SK-N-SH (cell line): Measurements from ENCODE around the gene MTHFD1L. TPM values are rescaled to one million over a fixed set of nuclear protein-coding genes. Genes with fewer than 3 reads are reported as not detected.

Experiments
- CTCF ChIA-PET: fragments of 300-600, 350-600 bp; formaldehyde crosslinking; extraction: SDS; loops from one replicate; lab custom pipeline; 2021; lab: Yijun Ruan, JAX
- POLR2A ChIA-PET: fragments of 350-600 bp; sonication (Branson Sonifier 250); formaldehyde crosslinking; extraction: SDS; loops from one replicate; lab custom pipeline; 2020; ENCODE audit warnings: antibody characterized with exemption, inconsistent platforms; lab: Yijun Ruan, JAX
- DNase-seq: peaks from one replicate; pipeline ENCODE4 v3.0.0; 2012
- H2AFZ ChIP-seq: fragments of 200-600 bp; sonication (generic); 2 replicates; pipeline ENCODE4 v1.8.1; 2016; ENCODE audit warnings: antibody characterized with exemption, mild to moderate bottlenecking, low read depth
- H3F3A ChIP-seq: fragments of 200-600 bp; sonication (generic); replicated peaks from 2 replicates; pipeline ENCODE3; 2016; ENCODE audit warnings: antibody characterized with exemption, mild to moderate bottlenecking; ENCODE audit not compliant: insufficient read depth
- H3K27ac ChIP-seq, 2 experiments: fragments of 200-500 bp in 1 of 2; fragments of 200-600 bp in 1 of 2; sonication (Bioruptor generic) in 1 of 2; sonication (generic), shearing (Covaris generic) in 1 of 2; 2 replicates each; pipeline versions ENCODE4 v1.5.1 to v1.6.1; 2014 to 2016; ENCODE audit warnings: low read depth in 2 of 2, inconsistent platforms in 1 of 2, low read length in 1 of 2, mild to moderate bottlenecking in 1 of 2, mixed read lengths in 1 of 2
- H3K27me3 ChIP-seq: fragments of 200-600 bp; sonication (generic), shearing (Covaris generic); 2 replicates; pipeline ENCODE4 v1.6.1; 2016; ENCODE audit warnings: mixed run types; ENCODE audit not compliant: insufficient read depth
- H3K36me3 ChIP-seq, 2 experiments: fragments of 200-500 bp in 1 of 2; fragments of 200-600 bp in 1 of 2; sonication (Bioruptor generic) in 1 of 2; sonication (generic) in 1 of 2; replicated peaks in 1 of 2; 2 replicates each; pipeline versions ENCODE3 to v1.5.1; 2014 to 2016; ENCODE audit warnings: low read length in 1 of 2, mild to moderate bottlenecking in 1 of 2; ENCODE audit not compliant: insufficient read depth in 2 of 2, control insufficient read depth in 1 of 2
- H3K4me1 ChIP-seq, 2 experiments: fragments of 200-500 bp in 1 of 2; fragments of 200-600 bp in 1 of 2; sonication (Bioruptor generic) in 1 of 2; sonication (generic), shearing (Covaris generic) in 1 of 2; 2 replicates each; pipeline versions ENCODE4 v1.5.1 to v1.6.1; 2014 to 2016; ENCODE audit warnings: low read depth in 1 of 2, low read length in 1 of 2, mixed run types in 1 of 2; ENCODE audit not compliant: insufficient read depth in 2 of 2, control insufficient read depth in 1 of 2
- H3K4me2 ChIP-seq: fragments of 200-600 bp; sonication (generic), shearing (Covaris generic); 2 replicates; pipeline ENCODE4 v1.6.1; 2017; ENCODE audit warnings: mixed run types
- H3K4me3 ChIP-seq, 2 experiments: fragments of 200-500 bp in 1 of 2; fragments of 200-600 bp in 1 of 2; sonication (Bioruptor generic) in 1 of 2; sonication (generic), shearing (Covaris generic) in 1 of 2; 2 replicates each; pipeline versions ENCODE4 v1.5.1 to v1.8.1; 2014 to 2016; ENCODE audit warnings: low read depth in 2 of 2, inconsistent platforms in 1 of 2, low read length in 1 of 2, mild to moderate bottlenecking in 1 of 2, mixed read lengths in 1 of 2, moderate library complexity in 1 of 2
- H3K79me2 ChIP-seq: fragments of 200-600 bp; sonication (generic); 2 replicates; pipeline ENCODE4 v1.8.1; 2017; ENCODE audit warnings: mild to moderate bottlenecking; ENCODE audit not compliant: insufficient read depth
- H3K9ac ChIP-seq: fragments of 200-600 bp; sonication (generic); 2 replicates; pipeline ENCODE4 v1.6.1; 2017; ENCODE audit warnings: mixed run types
- H3K9me2 ChIP-seq: fragments of 200-600 bp; sonication (generic); 2 replicates; pipeline ENCODE4 v1.6.1; 2017; ENCODE audit warnings: mixed run types
- H3K9me3 ChIP-seq: fragments of 200-600 bp; sonication (generic); 2 replicates; pipeline ENCODE4 v1.6.1; 2017; ENCODE audit warnings: mixed run types, mild to moderate bottlenecking, moderate library complexity
- H4K20me1 ChIP-seq: fragments of 200-600 bp; sonication (generic); 2 replicates; pipeline ENCODE4 v1.6.1; 2017; ENCODE audit warnings: mild to moderate bottlenecking, mixed run types; ENCODE audit not compliant: insufficient read depth
- CHD2 ChIP-seq: fragments of 150-350 bp; IDR thresholded peaks from 2 replicates; pipeline ENCODE4 v1.6.1; 2018; ENCODE audit warnings: low read length; ENCODE audit not compliant: partially characterized antibody
- EP300 ChIP-seq, 2 experiments: IDR thresholded peaks; 2 replicates each; pipeline versions ENCODE4 v1.4.0 to v1.6.1; 2012; ENCODE audit warnings: borderline replicate concordance in 1 of 2, low read depth in 1 of 2, low read length in 1 of 2
- FOSL2 ChIP-seq: IDR thresholded peaks from 2 replicates; pipeline ENCODE4 v1.4.0; 2012; ENCODE audit warnings: low read depth, mild to moderate bottlenecking, moderate library complexity, borderline replicate concordance
- JUND ChIP-seq: IDR thresholded peaks from 2 replicates; pipeline ENCODE4 v1.4.0; 2012
- MAX ChIP-seq: IDR thresholded peaks from 2 replicates; pipeline ENCODE4 v1.4.0; 2012; ENCODE audit warnings: low read depth
- POLR2AphosphoS5 ChIP-seq: IDR thresholded peaks from 2 replicates; pipeline ENCODE4 v1.6.1; 2012; ENCODE audit warnings: low read depth, low read length
- RAD21 ChIP-seq: IDR thresholded peaks from 2 replicates; pipeline ENCODE4 v1.6.1; 2012; ENCODE audit warnings: mild to moderate bottlenecking, low read length
- RCOR1 ChIP-seq: fragments of 150-350 bp; IDR thresholded peaks from 2 replicates; pipeline ENCODE4 v1.6.1; 2017; ENCODE audit warnings: antibody characterized with exemption, low read length
- RFX5 ChIP-seq: IDR thresholded peaks from 2 replicates; pipeline ENCODE4 v1.6.1; 2012; ENCODE audit warnings: mild to moderate bottlenecking, improper control_type of control experiment, low read length
- USF2 ChIP-seq: fragments of 150-350 bp; IDR thresholded peaks from 2 replicates; pipeline ENCODE4 v1.6.1; 2017; ENCODE audit warnings: antibody characterized with exemption, low read length, low read depth, borderline replicate concordance
- YY1 ChIP-seq: IDR thresholded peaks from 2 replicates; pipeline ENCODE4 v1.4.0; 2012; ENCODE audit warnings: low read depth, mild to moderate bottlenecking
- WGBS: methylation state at CpG from one replicate; pipeline ENCODE4 v1.1.6; 2017; ENCODE audit warnings: low lambda C conversion rate; 5-methylcytosine and 5-hydroxymethylcytosine counted together
- polyA plus RNA-seq, 3 experiments: library from polyadenylated mRNA; depleted of rRNA; stranded (reverse); fragments of >200 nt; gene quantifications; 2 replicates each; pipeline ENCODE4 v1.2.3, GENCODE V29; 2012
- TF ChIP-seq, protein P1 (sequence below): IDR thresholded peaks from 2 replicates; pipeline ENCODE4 v1.4.0; 2012; ENCODE audit warnings: low read depth, borderline replicate concordance

The MTHFD1L gene
- polyA plus RNA-seq, 1 of the 3 experiments (the other 2 are of a cell fraction): 37.0 TPM

DNA sequence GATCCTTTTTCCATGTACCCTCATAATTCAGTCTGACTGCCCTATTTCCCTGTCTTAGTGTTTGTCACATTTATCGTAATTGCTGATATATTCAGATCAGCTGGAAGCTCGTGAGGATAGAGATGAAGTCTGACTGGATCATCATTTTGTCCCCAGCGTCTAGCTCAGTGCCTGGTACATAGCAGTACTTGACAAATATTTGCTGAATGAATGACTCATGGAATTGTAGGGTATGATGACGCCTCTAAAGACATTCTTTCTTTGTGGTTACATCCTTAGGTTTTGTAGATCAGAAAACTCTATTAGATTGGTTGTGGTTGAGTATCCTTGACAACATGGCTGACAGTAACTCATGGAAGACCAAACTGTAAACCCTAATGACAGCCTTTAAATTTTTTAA, 68.9 kb downstream of the MTHFD1L start:
- no peak overlapping the region for H3K9ac ChIP-seq
- TF ChIP-seq YY1 (no peak), RFX5 (no peak), EP300 (IDR thresholded peaks at IDR 0.05; ENCODE audit: borderline replicate concordance in 1 of 2, low read depth in 1 of 2, low read length in 1 of 2) (no peak), RAD21 (no peak), FOSL2 (no peak), MAX (no peak), RCOR1 (no peak), JUND (no peak), USF2 (no peak), POLR2AphosphoS5 (no peak)
- TF ChIP-seq, all 33 proteins: peak for 0
- H3K4me2 ChIP-seq: no peak overlapping the region
- peaks cover 12% of the 10 kb centered on the region for H3F3A ChIP-seq
- DNase-seq: no peak
- H3K27ac ChIP-seq: peak overlapping the region in 1 of 2 experiments; percentile 41; a peak in 2 of 4 replicates
- no peaks in the 10 kb centered on the region for H3K27me3 ChIP-seq
- H3K4me1 ChIP-seq: peaks cover 0 to 7% of the 10 kb centered on the region in 2 experiments; a peak in 3 of 4 replicates
- CTCF ChIA-PET: interaction anchor here (1.2 to 1.3 kb wide), 2 partner anchors 42 to 117 kb away, joined by 3 to 4 read pairs; no protein-coding TSS in a partner anchor
- 78% methylated on average over 4 of the region's 4 CpGs for WGBS
- no peaks in the 10 kb centered on the region for H3K9me3 ChIP-seq
- POLR2A ChIA-PET: no interaction called here
- peaks cover 35 to 63% of the 10 kb centered on the region in 2 experiments for H3K36me3 ChIP-seq
- no peaks in the 10 kb centered on the region for H3K9me2 ChIP-seq
- no peaks in the 10 kb centered on the region for H4K20me1 ChIP-seq
- no peaks in the 10 kb centered on the region; the same call in 1 of the 2 replicates for H3K79me2 ChIP-seq
- H3K4me3 ChIP-seq: no peak overlapping the region
- no peak overlapping the region for H2AFZ ChIP-seq

DNA sequence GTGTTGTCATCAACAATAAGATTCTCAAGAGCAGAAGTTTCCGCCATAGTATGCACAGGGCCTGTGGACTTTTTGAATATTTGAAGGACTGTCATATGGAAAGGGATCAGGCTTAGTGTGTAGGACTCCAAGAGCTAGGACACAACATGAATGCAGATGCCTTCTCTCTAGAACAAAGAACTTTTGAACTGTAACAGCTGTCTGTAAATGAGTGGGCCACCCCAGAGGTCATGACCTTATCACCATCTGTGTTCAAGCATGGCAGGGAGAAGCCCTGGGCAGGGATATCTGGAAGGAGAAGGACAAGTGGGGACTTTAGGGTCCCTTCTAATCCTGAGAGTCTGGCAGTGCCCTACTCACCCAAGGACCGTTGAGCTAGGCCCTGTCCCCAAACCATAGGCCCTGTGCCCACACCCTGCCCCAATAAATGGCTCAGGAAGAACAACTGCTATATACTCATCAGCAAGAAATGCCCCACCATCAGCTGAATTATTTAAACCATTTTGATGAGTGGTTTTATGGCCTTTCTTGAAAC, 70.6 kb downstream of the MTHFD1L start:
- Histone ChIP-seq H3K9ac (no peak overlapping the region), H3K79me2 (no peaks in the 10 kb centered on the region; the same call in 1 of the 2 replicates), H3K9me2 (no peaks in the 10 kb centered on the region), H3K9me3 (no peaks in the 10 kb centered on the region), H3K36me3 (peaks cover 33 to 61% of the 10 kb centered on the region in 2 experiments), H3K27me3 (no peaks in the 10 kb centered on the region), H3K4me1 (peaks cover 1 to 4% of the 10 kb centered on the region in 2 experiments; a peak in 3 of 4 replicates), H3K4me2 (no peak overlapping the region), H3F3A (peaks cover 5% of the 10 kb centered on the region), H4K20me1 (no peaks in the 10 kb centered on the region), H3K4me3 (no peak overlapping the region), H2AFZ (no peak overlapping the region), H3K27ac (no peak overlapping the region)
- ChIA-PET CTCF (interaction anchor here (1.3 to 2.1 kb wide), 3 partner anchors 78 to 399 kb away, joined by 3 to 4 read pairs (median 3); no protein-coding TSS in a partner anchor), POLR2A (interaction anchor here (1.1 kb wide), 1 partner anchor 22 kb away, joined by 3 read pairs; no protein-coding TSS in a partner anchor)
- DNase-seq: no peak
- 100% methylated on average over 2 of the region's 2 CpGs for WGBS
- no peak for TF ChIP-seq CHD2
- TF ChIP-seq, protein P1, sequence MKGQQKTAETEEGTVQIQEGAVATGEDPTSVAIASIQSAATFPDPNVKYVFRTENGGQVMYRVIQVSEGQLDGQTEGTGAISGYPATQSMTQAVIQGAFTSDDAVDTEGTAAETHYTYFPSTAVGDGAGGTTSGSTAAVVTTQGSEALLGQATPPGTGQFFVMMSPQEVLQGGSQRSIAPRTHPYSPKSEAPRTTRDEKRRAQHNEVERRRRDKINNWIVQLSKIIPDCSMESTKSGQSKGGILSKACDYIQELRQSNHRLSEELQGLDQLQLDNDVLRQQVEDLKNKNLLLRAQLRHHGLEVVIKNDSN: no peak
